Keratinocyte (primary cell): ENCODE results near the gene JAM2. TPM values are rescaled to one million over a fixed set of nuclear protein-coding genes. Genes with fewer than 3 reads are reported as not detected.

Source experiments
- DNase-seq: peaks from one replicate; pipeline ENCODE4 v3.0.0-alpha.2; 2011; ENCODE audit warnings: low read depth, missing footprints, low spot score
- FAIRE-seq: peaks from 2 replicates; lab custom pipeline; 2011; peaks lifted over from hg19 to GRCh38; lab: Jason Lieb, UNC
- H2AFZ ChIP-seq: 2 replicates; pipeline ENCODE4 v1.6.0; 2012; ENCODE audit warnings: low read length, control low read depth, inconsistent platforms; ENCODE audit not compliant: control insufficient read depth
- H3K27ac ChIP-seq: 2 replicates; pipeline ENCODE4 v1.5.1; 2011; ENCODE audit warnings: low read length; ENCODE audit not compliant: control insufficient read depth, insufficient read depth
- H3K27me3 ChIP-seq: 3 replicates; pipeline ENCODE4 v1.6.0; 2011; ENCODE audit warnings: low read length; ENCODE audit not compliant: control insufficient read depth, insufficient read depth; ENCODE audit errors: extremely low read depth
- H3K36me3 ChIP-seq, 2 experiments: 2 replicates in 1 of 2; 3 replicates in 1 of 2; pipeline ENCODE4 v1.5.1; 2011; ENCODE audit warnings: low read length in 2 of 2, mild to moderate bottlenecking in 1 of 2; ENCODE audit not compliant: control insufficient read depth in 2 of 2, insufficient read depth in 2 of 2; ENCODE audit errors: extremely low read depth in 1 of 2
- H3K4me1 ChIP-seq: 3 replicates; pipeline ENCODE4 v1.5.1; 2011; ENCODE audit warnings: low read length; ENCODE audit not compliant: control insufficient read depth, insufficient read depth; ENCODE audit errors: extremely low read depth
- H3K4me2 ChIP-seq: 3 replicates; pipeline ENCODE4 v1.6.0; 2011; ENCODE audit warnings: low read depth, low read length; ENCODE audit not compliant: control insufficient read depth, insufficient read depth; ENCODE audit errors: extremely low read depth
- H3K4me3 ChIP-seq, 3 experiments: fragments of 200-600 bp in 1 of 3; sonication (generic) in 1 of 3; 2 replicates in 2 of 3; 3 replicates in 1 of 3; pipeline ENCODE4 v1.5.1; 2011 to 2016; ENCODE audit warnings: low read length in 3 of 3, mild to moderate bottlenecking in 3 of 3, control low read depth in 2 of 3, inconsistent platforms in 1 of 3, low read depth in 1 of 3, mixed read lengths in 1 of 3, mixed run types in 1 of 3, moderate library complexity in 1 of 3; ENCODE audit not compliant: control insufficient read depth in 2 of 3, insufficient read depth in 2 of 3; ENCODE audit errors: extremely low read depth in 1 of 3
- H3K79me2 ChIP-seq: 2 replicates; pipeline ENCODE4 v1.6.0; 2012; ENCODE audit warnings: low read length; ENCODE audit not compliant: control insufficient read depth, insufficient read depth
- H3K9ac ChIP-seq: 3 replicates; pipeline ENCODE4 v1.6.0; 2011; ENCODE audit warnings: low read length; ENCODE audit not compliant: control insufficient read depth, insufficient read depth; ENCODE audit errors: extremely low read depth
- H3K9me1 ChIP-seq: 3 replicates; pipeline ENCODE4 v1.6.0; 2011; ENCODE audit warnings: low read length; ENCODE audit not compliant: control insufficient read depth, insufficient read depth; ENCODE audit errors: extremely low read depth
- H3K9me3 ChIP-seq: 2 replicates; pipeline ENCODE4 v1.5.1; 2012; ENCODE audit warnings: low read depth, low read length; ENCODE audit not compliant: control insufficient read depth
- H4K20me1 ChIP-seq: 3 replicates; pipeline ENCODE4 v1.6.0; 2011; ENCODE audit warnings: low read length; ENCODE audit not compliant: control insufficient read depth, insufficient read depth; ENCODE audit errors: extremely low read depth
- EZH2 ChIP-seq: IDR thresholded peaks from one replicate; pipeline ENCODE4 v1.6.1; 2012; ENCODE audit warnings: inconsistent platforms, mild to moderate bottlenecking, low read length, moderate library complexity
- dilution Hi-C: fragments of 300-500 bp; cut with MboI; formaldehyde crosslinking; loops from one replicate; pipeline ENCODE4 v1.7.0; 2020; ENCODE audit warnings: low sequenced_read_pairs; ENCODE audit not compliant: extremely low pct_ligation_motif_present
- polyA plus RNA-seq, 5 experiments: library from polyadenylated mRNA; depleted of rRNA in 3 of 5; stranded (reverse) in 3 of 5; stranded (forward) in 1 of 5; unstranded in 1 of 5; fragments of >200 nt; gene quantifications; 1 replicate in 1 of 5; 2 replicates in 3 of 5; 3 replicates in 1 of 5; pipeline versions ENCODE4 v1.2.1 to v1.2.3, GENCODE V29; 2011 to 2012; ENCODE audit warnings: missing spikeins in 2 of 5, low read depth in 1 of 5, low replicate concordance in 1 of 5
- TF ChIP-seq, protein P1 (sequence below), 3 experiments: IDR thresholded peaks in 1 of 3; conservative IDR thresholded peaks in 1 of 3; optimal IDR thresholded peaks in 1 of 3; 2 replicates in 2 of 3; 3 replicates in 1 of 3; pipeline versions ENCODE3 to v1.5.1; 2011; ENCODE audit warnings: low read length in 3 of 3, mild to moderate bottlenecking in 3 of 3, moderate library complexity in 2 of 3, control low read depth in 1 of 3, inconsistent platforms in 1 of 3; ENCODE audit not compliant: insufficient read depth in 2 of 3; ENCODE audit errors: extremely low read depth in 1 of 3

The JAM2 gene
- polyA plus RNA-seq, 1 donor (not counting 4 experiments of a cell fraction or from before 2014, with no cell fraction given), result not detected

- Histone ChIP-seq H3K9ac (no peak overlapping the region), H3K79me2 (no peaks in the 10 kb centered on the region), H3K4me2 (no peak overlapping the region), H3K4me3 (no peak overlapping the region), H3K4me1 (no peaks in the 10 kb centered on the region), H3K9me3 (no peaks in the 10 kb centered on the region), H2AFZ (no peak overlapping the region), H3K36me3 (peaks cover under 1 to 2% of the 10 kb centered on the region in 2 experiments), H4K20me1 (no peaks in the 10 kb centered on the region), H3K27me3 (no peaks in the 10 kb centered on the region), H3K27ac (no peak overlapping the region), H3K9me1 (no peaks in the 10 kb centered on the region)
- no peak for FAIRE-seq
- no peak for TF ChIP-seq EZH2
- TF ChIP-seq, protein P1, sequence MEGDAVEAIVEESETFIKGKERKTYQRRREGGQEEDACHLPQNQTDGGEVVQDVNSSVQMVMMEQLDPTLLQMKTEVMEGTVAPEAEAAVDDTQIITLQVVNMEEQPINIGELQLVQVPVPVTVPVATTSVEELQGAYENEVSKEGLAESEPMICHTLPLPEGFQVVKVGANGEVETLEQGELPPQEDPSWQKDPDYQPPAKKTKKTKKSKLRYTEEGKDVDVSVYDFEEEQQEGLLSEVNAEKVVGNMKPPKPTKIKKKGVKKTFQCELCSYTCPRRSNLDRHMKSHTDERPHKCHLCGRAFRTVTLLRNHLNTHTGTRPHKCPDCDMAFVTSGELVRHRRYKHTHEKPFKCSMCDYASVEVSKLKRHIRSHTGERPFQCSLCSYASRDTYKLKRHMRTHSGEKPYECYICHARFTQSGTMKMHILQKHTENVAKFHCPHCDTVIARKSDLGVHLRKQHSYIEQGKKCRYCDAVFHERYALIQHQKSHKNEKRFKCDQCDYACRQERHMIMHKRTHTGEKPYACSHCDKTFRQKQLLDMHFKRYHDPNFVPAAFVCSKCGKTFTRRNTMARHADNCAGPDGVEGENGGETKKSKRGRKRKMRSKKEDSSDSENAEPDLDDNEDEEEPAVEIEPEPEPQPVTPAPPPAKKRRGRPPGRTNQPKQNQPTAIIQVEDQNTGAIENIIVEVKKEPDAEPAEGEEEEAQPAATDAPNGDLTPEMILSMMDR (optimal IDR thresholded peaks at IDR 0.05 in 1 of 3, IDR thresholded peaks at IDR 0.05 in 1 of 3, conservative IDR thresholded peaks at IDR 0.05 in 1 of 3; ENCODE audit: extremely low read depth in 1 of 3, insufficient read depth in 2 of 3, low read length in 3 of 3), result no peak
- dilution Hi-C loops, result no loop called here
- DNase-seq, result no peak
Observed at GRCh38 chr21:25764065-25764464, 125.0 kb downstream of the JAM2 start.

Other genes starting within 250 kb of the JAM2 start
- gene MRPL39, start 31.8 kb upstream of the JAM2 start, polyA plus RNA-seq, result 30.1 to 51.4 TPM (median 33.2 TPM) in 3 replicates
- gene ATP5PF, start 95.6 kb downstream of the JAM2 start, polyA plus RNA-seq, result 179 to 256 TPM (median 212 TPM) in 3 replicates
- 8.4 to 16.3 TPM (median 10.8 TPM) in 3 replicates for gene GABPA, start 95.7 kb downstream of the JAM2 start, polyA plus RNA-seq